Left renal cortex interstitium (tissue), 4 donors: ENCODE measurements around the gene B3GNT9. TPM values are rescaled to one million over a fixed set of nuclear protein-coding genes. Genes with fewer than 3 reads are reported as not detected.

ENCODE experiments used
- DNase-seq, 4 donors: peaks; one replicate each; pipeline ENCODE4 v3.0.0-alpha.2; 2013; ENCODE audit warnings: low read depth in 4 of 4, low spot score in 2 of 4, missing footprints in 1 of 4
- polyA plus RNA-seq, 4 donors: library from polyadenylated mRNA; unstranded; fragments of 120-200 nt; gene quantifications; one replicate each; pipeline ENCODE4 v1.2.1, GENCODE V29; 2013; ENCODE audit not compliant: insufficient read length in 4 of 4

B3GNT9 gene
- polyA plus RNA-seq, 4 donors: 7.5 to 15.1 (median 10.4) TPM

DNA sequence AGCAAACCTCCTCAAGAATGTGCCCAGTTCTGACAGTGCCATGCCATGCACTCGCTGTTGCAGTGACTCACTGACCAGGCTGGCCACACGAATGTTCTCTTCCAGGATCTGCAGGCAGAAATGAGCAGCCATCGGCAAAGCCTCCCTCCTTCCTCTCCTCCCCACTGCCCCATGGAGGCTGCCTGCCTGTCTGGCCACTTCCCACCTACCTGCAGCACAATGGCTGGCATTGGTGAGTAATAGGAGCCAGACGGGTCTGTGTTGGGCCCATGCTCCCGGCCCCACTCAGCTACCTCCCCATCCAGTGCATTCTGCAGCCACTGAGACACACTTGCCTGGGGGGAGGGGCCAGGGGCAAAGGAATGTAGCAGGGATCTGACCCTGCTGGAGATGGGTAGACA lies 35.8 kb upstream of the B3GNT9 start:
- DNase-seq: no peak

- DNase-seq: no peak
Observed at GRCh38 chr16:67185651-67186134, 34.9 kb upstream of the B3GNT9 start.

DNA sequence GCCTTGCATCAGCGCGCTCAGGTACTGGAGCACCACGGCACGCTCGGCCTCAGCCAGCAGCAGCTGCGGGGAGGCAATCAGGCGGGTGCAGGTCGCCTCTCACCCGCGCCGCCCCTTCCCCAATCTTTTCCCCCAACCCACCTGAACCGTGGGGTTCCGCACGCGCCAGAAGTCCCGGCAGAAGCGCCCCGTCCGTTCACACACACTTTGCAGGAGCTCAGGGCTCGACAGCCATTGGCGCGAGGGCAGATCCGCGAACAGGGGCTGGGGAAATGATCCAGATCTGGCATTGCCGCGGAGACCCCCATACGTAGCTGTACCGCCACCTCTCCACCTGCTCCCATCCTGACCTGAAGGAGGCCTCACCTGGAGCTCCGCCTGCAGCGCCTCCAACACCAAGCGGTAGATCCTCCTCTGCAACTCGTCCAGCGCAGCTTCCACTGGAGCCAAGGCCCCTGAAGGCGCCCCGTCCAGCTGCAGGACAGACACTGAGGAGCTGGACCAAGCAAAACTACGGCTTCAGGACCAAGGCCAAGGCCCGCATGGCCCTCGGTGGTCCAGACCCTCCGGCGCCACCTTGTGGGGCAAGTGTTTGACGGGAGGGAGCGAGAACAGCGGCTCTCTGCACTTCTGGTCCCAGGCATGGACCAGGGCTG lies 34.3 kb upstream of the B3GNT9 start:
- DNase-seq: peak in 2 of 4 donors; percentile 72 to 89

- no peak for DNase-seq
Observed at GRCh38 chr16:67184453-67184994, 33.7 kb upstream of the B3GNT9 start.

GRCh38 chr16:67183627-67184452 lies 33.0 kb upstream of the B3GNT9 start, which contains the start of gene MATCAP1:
Gene MATCAP1, minus strand, starts transcription at chr16:67183963. Its CDS starts 3,353 bp downstream, at chr16:67180610.
- DNase-seq: peak; percentile 89 to 93 (median 90)

- no peak for DNase-seq
Observed at GRCh38 chr16:67183284-67183626, 32.5 kb upstream of the B3GNT9 start.

GRCh38 chr16:67182288-67182687 lies 31.5 kb upstream of the B3GNT9 start:
- DNase-seq: no peak

DNA sequence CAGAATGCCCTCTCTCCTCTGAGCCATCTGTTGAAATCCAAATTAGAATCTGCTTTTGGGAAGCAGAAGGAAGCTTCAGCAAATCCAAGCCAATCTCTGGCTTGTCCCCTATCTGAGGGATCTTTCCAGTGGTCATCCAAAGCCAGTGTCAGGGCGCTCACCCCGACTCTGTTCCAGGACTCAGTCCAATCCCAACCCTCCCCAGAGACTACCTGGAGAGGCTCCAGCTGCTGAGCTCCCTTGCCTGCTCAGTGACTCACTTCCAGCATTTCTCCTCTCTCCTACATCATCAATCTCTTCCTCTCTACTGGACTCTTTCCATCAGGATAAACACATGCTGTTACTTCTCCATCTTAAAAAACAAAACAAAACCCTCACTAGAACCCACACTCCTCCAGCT lies 30.5 kb upstream of the B3GNT9 start:
- no peak for DNase-seq

GRCh38 chr16:67180166-67180565 lies 29.4 kb upstream of the B3GNT9 start:
- no peak for DNase-seq

GRCh38 chr16:67179421-67180080 lies 28.8 kb upstream of the B3GNT9 start:
- DNase-seq: no peak

DNA sequence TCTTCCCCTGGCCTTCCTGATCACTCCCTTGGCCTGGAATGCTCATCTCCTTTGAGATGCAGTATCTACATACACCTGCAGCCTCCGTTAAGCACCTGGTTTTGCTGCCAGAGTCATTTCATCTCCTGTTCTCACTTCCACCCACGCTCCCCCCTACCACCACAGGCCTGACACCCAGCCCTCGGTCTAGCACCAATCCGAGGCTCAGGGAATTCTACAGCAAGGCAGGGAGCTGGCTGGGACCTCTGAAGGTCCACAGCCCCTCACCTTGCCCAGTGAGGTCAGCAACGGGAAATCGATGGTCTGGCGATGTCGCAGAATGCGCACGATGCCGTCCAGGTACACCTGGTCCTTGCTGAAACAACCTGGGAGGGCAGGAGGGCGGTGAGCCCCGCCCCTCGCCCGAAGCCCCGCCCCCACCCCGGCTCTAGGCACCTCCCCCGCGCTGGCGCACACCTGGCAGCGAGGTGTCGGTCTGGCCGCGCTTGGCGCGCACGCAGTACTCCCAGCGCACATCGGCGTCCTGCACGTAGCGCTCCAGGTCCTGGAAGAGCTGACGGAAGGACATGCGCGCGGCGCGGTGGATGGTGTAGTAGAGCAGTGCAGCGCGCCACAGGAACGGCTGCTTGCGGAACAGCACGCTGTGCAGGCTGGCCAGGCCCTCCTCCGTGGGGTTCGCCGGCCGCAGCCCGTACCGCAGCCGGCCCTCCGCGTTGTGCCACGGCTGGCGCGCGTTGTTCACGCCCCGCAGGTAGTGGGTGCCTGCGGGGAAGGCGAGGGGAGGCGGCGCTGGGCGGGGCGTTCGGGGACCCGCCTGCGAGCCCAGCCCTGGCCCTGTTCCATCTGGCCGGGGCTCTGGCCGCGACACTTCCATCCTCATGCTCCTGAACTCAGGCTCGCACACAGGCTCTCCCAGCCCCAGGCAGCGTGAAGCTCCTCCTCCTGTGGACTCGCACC lies 27.2 kb upstream of the B3GNT9 start:
- DNase-seq: no peak

DNA sequence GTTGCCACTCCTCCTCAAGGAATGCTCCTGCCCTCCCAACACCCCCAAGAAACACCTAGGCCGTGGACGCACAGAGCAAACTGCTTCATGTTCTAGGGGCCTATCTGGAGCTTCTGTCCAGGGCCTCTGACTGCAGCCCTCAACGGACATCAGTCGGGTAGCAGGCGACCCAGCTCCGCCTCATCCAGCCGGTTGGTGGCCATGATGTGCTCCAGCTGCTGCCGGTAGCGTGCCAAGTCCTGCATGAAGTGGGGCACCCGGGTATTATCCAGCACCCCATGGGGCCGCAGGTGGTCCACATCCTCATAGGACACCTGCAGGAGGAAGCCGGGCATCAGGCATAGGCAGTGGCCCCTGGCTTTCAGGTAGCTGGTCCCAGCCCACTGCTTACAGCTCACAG lies 25.9 kb upstream of the B3GNT9 start:
- DNase-seq: no peak

GRCh38 chr16:67174706-67175231 lies 24.0 kb upstream of the B3GNT9 start:
- DNase-seq: no peak

DNA sequence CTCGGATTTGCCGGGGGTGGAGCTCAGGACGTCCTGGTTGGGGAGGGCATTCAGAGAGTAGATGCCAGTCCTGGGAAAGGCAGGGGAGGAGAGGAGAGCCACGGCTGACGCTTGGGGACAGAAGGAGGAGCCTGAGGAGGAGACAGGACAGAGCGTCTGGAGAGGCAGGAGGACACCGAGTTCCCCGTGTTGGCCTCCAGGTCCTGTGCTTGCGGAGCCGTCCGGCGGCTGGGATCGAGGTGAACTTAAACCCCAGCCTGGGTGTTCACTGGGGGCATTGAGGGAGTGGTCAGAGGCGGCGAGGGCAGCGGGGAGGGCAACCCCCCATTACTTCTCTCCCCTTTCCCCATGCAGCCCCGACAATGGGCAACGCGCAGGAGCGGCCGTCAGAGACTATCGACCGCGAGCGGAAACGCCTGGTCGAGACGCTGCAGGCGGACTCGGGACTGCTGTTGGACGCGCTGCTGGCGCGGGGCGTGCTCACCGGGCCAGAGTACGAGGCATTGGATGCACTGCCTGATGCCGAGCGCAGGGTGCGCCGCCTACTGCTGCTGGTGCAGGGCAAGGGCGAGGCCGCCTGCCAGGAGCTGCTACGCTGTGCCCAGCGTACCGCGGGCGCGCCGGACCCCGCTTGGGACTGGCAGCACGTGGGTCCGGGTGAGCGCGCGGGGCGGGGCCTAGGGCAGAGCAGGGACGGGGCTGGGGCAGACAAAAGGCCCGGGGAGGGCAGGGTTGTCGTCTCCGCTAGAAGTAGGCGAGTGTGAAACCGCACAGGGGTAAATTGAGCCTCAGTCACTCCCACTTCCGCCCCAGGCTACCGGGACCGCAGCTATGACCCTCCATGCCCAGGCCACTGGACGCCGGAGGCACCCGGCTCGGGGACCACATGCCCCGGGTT lies 23.3 kb upstream of the B3GNT9 start:
- no peak for DNase-seq

- DNase-seq: no peak
Observed at GRCh38 chr16:67173323-67173722, 22.5 kb upstream of the B3GNT9 start.

DNA sequence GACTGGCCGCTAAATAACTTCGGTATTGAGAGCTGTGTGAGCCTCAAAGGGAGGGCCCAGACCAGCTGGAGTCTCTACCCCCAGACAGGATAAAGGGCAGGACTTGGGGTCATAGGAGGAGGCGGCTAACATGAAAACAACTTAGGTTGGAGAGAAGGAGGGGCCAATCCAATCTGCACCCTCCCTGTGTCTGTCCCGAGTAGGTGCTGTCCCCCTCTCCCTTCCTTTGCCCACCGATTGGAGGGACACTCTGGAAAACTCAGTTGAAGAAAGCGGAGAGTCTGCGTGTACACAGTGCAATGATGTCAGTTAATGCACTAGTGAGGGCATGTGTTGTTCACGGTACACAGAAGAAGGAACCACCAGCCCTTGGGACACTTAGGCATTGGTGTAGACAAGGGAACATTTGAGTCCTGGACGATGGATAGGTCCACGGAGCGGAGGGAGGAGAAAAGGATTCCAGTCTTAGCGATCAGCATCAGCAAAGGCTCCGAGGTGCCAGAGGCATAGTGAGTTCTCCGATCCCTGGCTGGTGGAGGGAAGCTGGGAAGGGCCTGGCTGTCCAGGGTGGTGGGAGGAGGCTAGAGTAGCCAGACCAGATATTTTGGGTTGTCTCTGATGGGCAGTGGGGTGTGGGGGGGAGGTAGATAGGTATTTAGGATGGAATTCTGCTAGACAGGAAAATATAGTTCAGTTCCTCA lies 20.3 kb upstream of the B3GNT9 start:
- DNase-seq: no peak

DNA sequence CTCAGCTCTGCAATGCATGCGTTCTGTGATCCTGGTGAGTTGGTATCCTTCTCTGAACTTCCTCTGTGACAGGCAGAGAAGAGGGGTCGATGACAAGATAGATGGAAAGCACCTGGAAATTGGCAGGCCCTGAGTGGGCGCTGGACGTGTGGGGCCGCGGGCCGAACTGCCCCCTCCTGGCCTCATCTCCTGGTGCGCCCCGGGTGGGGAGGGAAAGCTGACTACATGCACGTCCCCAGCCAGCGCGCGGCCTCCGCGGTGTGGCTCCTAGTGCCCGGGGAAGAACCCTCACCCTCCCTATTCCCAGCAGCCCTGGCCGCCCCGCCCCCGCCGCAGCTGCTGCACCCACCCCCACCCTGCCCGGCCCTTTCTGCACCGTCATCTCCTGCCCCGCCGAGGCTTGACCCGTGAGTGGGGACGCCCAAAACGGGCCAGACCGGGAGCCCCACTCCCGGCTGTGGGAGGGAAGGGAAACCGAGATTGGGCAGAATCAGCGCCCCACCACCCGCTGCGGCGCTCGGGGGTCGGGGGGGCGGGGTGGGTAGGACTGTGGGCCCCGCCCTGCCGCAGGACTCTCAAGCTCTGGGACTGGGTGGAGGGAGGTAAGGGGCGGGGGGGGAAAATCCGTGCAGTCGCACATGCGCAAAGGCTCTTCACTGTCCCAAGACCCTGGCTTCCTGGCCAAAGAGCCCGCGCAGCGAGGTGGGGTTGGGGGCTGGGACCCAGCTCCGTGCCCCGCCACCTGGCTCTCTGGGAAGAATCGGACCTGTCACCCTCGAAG lies 19.6 kb upstream of the B3GNT9 start, which contains the start of gene NOL3:
NOL3 (plus strand) TSS at position 371 of the 781 bp plus-strand sequence.
- no peak for DNase-seq
